ENCODE data around the gene C1orf50. TPM values are rescaled to one million over a fixed set of nuclear protein-coding genes. Genes with fewer than 3 reads are reported as not detected.

C1orf50 gene
- total and polyA plus RNA-seq, 2 of the 4 experiments (the other 2 are of a cell fraction): 2.0 to 6.0 TPM

DNA sequence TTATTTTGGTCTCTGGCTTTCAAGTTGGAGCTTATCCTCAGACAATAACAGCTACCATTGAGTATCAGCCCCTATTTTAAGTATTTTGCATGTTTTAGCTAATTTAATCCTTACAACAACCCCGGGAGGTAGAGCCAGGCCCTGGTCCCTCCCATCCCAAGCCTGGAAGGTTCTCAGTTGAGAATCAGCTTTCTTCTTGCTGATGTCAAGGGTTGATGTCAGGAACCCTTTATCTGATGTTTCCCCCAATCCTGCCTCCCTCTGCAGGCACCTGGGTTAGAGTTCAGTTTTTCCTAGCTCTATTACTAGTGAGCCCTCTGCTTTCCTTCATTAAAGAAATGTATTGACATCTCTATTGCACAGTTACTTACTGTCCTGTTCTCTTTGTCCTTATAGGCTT lies 53.8 kb downstream of the C1orf50 start:
- H2BK5ac ChIP-seq (ENCODE audit: low read depth, low read length, poor library complexity, severe bottlenecking): no peak overlapping the region
- H3K14ac ChIP-seq (replicated peaks; ENCODE audit: low read depth, low read length): no peak overlapping the region
- no peak overlapping the region for H2AK9ac ChIP-seq (replicated peaks; ENCODE audit: low read depth, low read length, poor library complexity)
- peaks cover 2% of the 10 kb centered on the region; the same call in 1 of the 2 replicates for H3K4me1 ChIP-seq (ENCODE audit: control insufficient read depth, insufficient read depth, low read length)
- TF ChIP-seq RFX5 (IDR thresholded peaks at IDR 0.05; ENCODE audit: low read depth, low read length) (no peak), RCOR1 (IDR thresholded peaks at IDR 0.05; ENCODE audit: insufficient replicate concordance, low read length) (no peak), MAZ (IDR thresholded peaks at IDR 0.05; ENCODE audit: borderline replicate concordance, low read depth, low read length) (no peak)
- ChIA-PET CTCF (interaction anchor here (0.8 kb wide), 1 partner anchor 25 kb away, joined by 3 read pairs; no protein-coding TSS in a partner anchor), POLR2A (ENCODE audit: unreplicated experiment) (interaction anchor here (0.6 kb wide), 1 partner anchor 57 kb away, joined by 3 read pairs; no protein-coding TSS in a partner anchor)
- no peak overlapping the region for H2AK5ac ChIP-seq (ENCODE audit: low read depth, low read length)
- ATAC-seq (ENCODE audit: low read depth) (no peak), DNase-seq (no peak)
- H3K56ac ChIP-seq (ENCODE audit: extremely low read depth, insufficient read depth, low read length): no peak overlapping the region
- no peak overlapping the region for H3K9ac ChIP-seq (ENCODE audit: low read depth, low read length)
- no peak overlapping the region for H3K18ac ChIP-seq (ENCODE audit: low read depth, low read length)
- no peak overlapping the region for H3K27ac ChIP-seq (ENCODE audit: insufficient read depth, low read length)
- H3K36me3 ChIP-seq (ENCODE audit: control insufficient read depth, insufficient read depth, low read length): no peaks in the 10 kb centered on the region
- dilution Hi-C loops (cut with HindIII; ENCODE audit: low sequenced_read_pairs, unreplicated experiment) (no loop called here), in situ Hi-C loops (cut with MboI; ENCODE audit: low sequenced_read_pairs) (no loop called here), intact Hi-C loops (cut with micrococcal nuclease) (no loop called here)
- H4K8ac ChIP-seq (ENCODE audit: low read depth in 2 of 2, low read length in 2 of 2): 0 out of 4 replicates have a peak overlapping the region, but pooled peaks of 1 of the 2 experiments have one; percentile 35
- H3K79me1 ChIP-seq (ENCODE audit: low read depth in 1 of 2, low read length in 2 of 2): peaks cover 27 to 46% of the 10 kb centered on the region in 2 experiments
- no CpG with 5 or more reads among the region's 1 CpG for WGBS, 2 experiments (ENCODE audit: extremely low coverage in 2 of 2, insufficient read length in 1 of 2)
- H3K23ac ChIP-seq (ENCODE audit: low read depth, low read length): peak overlapping the region; percentile 34; the same call in 1 of the 2 replicates
- H4K91ac ChIP-seq (ENCODE audit: insufficient read depth, low read depth, low read length): no peak overlapping the region
- no peak overlapping the region for H3K4me2 ChIP-seq (ENCODE audit: low read depth, low read length)
- no peak overlapping the region for H3K4ac ChIP-seq (ENCODE audit: low read depth, low read length)
- BruUV-seq (replicated peaks): no TSS peak
- no peak overlapping the region for H3K4me3 ChIP-seq (ENCODE audit: insufficient read depth, low read depth, low read length)
- no peaks in the 10 kb centered on the region for H3K9me3 ChIP-seq (ENCODE audit: control insufficient read depth, insufficient read depth, low read length)
- H2BK15ac ChIP-seq (ENCODE audit: low read depth, low read length): no peak overlapping the region
- H2BK120ac ChIP-seq (ENCODE audit: low read depth, low read length): no peak overlapping the region
- no peaks in the 10 kb centered on the region for H4K20me1 ChIP-seq (ENCODE audit: insufficient read depth, low read length)
- no peak overlapping the region for H2BK20ac ChIP-seq (ENCODE audit: low read depth, low read length)
- H4K5ac ChIP-seq (ENCODE audit: low read depth, low read length): no peak overlapping the region
- H2AFZ ChIP-seq (replicated peaks; ENCODE audit: low read length, poor library complexity): no peak overlapping the region
- H3K9me1 ChIP-seq (ENCODE audit: insufficient read depth, low read length): no peaks in the 10 kb centered on the region; the same call in 1 of the 2 replicates
- H3K27me3 ChIP-seq (ENCODE audit: control insufficient read depth, insufficient read depth, low read length): no peaks in the 10 kb centered on the region
